Measurements from ENCODE around the gene FYN.
"Not testable (repeated sequence)": the region's sequence is repeated elsewhere in the genome, so short reads cannot be mapped to it uniquely, and the experiment has no call there.

FYN gene

DNA sequence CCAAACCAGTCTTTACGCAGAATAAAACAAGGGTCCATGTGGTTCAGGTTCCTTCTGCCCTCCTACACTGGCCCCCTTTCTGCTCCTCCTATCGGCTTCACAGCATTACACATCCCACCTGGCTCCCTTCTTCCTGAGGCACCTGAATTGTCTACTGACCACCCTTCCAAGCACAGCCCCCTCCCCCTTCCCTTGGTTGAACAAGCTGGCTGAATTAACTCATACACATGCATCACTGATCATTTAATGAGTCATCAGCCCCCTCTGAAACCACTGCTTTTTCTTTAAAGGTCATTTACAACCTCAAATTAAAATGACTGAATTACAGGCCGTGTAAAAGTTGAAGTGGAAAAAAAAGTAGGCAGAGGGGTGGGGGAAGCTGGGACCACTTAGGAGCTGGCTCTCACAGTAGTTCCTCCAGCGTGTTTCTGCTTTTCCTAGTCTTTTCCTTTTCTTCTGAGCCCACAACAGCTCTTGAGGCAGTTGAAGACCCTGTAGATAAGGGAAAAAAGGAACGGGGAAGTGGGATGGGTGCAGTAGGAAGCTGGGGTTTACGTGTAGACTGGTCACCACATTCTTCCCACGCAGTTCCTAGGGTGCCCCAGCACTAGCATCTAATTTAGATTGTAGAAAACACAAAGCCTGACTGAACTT lies 67.6 kb downstream of the FYN start:
- DNase-seq: no peak

- DNase-seq: no peak
Observed at GRCh38 chr6:111804627-111805235, 68.5 kb downstream of the FYN start.

DNA sequence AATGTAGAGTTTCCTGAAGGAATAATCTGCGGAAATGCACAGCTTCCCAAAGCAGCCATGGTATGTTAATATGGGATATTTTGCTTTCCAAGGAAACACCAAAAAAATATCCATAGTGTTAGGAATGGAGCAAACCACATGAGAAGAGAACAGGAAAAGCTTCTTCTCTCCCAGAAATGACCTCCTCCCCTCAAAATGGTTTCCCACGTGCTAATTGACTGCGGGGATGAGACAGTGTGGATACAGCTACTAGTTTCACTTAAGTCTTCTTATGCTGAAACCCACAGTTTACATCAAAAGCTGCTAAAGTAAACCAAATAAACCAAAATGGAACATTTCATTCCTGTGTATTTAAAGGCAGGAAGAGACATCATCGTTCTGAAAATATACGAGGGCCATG lies 69.4 kb downstream of the FYN start:
- DNase-seq: no peak

DNA sequence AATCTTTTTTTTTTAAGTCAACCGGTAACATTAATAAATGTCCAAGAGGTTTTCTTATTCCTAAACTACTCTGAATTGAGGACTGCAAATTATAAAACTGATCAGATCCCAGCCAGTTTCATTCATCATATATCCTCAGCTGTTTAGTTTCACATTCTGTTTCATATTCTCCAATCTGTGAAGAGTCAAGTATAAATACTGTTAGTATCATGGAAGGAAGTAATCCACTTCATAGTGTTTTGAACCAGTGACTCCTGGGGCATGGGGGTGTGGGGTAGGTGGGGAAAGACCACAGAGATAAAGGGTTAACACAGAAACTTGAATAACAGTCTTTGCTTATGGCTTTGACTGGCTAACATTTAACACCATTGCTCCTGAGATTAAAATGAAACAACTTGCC lies 69.9 kb downstream of the FYN start:
- DNase-seq: no peak

GRCh38 chr6:111802720-111803330 lies 70.4 kb downstream of the FYN start:
- no peak for DNase-seq

DNA sequence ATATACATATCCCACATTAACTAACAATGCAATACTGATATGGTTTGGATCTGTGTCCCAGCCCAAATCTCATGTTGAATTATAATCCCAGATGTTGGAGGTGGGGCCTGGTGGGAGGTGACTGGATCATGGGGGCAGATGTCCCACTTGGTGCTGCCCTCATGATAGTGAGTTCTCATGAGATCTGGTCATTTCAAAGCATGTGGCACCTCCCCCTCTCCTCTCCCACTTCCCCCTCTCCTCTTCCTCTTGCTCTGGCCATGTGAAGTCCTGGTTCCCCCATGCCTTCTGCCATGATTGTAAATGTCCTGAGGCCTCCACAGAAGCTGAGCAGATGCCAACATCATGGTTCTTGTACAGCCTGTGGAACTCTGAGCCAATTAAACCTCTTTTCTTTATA lies 71.2 kb downstream of the FYN start:
- DNase-seq: no peak

- DNase-seq: no peak
Observed at GRCh38 chr6:111800821-111801220, 72.4 kb downstream of the FYN start.

- DNase-seq: no peak
Observed at GRCh38 chr6:111800259-111800765, 72.9 kb downstream of the FYN start.

DNA sequence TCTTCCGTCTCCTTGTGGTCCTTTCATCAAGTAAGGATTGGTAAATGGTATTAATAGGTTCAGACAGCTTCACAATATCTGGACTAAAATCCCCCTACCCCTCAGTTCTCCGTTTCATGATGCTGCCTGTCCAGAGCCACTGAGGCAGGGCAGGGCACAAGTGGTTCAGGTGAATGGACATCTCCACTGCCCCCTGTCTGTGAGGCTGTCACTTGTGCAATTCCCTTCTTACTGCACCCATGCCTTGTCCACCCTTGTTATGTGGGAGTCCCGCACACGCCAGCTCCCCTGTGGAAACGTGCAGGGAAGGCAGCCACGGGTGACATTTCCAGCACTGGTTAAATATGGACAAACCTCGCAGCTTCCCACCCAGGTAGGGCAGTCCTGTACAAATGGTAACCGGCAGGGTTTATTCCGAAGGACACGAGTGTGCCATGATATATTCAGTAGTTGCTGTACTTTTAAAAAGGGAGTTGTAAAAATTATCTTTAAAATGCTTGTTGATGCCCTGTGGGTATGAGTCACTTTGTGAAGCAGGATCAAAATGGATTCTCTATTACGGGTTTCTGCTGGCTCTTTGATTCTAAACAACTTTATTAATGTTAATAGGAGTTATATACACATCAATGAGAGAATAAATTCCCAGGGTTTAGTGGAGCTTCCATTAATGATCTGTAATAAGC lies 73.5 kb downstream of the FYN start:
- no peak for DNase-seq

GRCh38 chr6:111798281-111798725 lies 74.9 kb downstream of the FYN start:
- DNase-seq: no peak

GRCh38 chr6:111796310-111796918 lies 76.8 kb downstream of the FYN start:
- no peak for DNase-seq

DNA sequence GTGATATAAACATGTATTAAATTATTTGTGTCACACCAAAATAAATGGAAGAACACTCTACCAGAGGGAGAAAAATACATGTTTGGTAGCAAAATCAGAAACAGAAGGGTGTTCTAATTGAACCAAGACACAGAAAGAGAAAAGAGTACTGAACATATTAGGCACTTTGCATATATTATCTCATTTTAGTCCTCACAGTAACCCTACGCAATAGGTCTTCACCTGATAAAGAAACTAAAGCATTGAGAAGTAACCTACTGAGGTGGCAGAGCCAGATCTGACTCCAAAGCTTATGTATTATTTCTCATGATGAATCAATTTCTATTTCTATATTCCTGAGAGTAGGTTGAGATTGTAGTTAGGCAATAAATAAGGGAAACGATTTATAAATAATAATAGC lies 77.7 kb downstream of the FYN start:
- DNase-seq: no peak

DNA sequence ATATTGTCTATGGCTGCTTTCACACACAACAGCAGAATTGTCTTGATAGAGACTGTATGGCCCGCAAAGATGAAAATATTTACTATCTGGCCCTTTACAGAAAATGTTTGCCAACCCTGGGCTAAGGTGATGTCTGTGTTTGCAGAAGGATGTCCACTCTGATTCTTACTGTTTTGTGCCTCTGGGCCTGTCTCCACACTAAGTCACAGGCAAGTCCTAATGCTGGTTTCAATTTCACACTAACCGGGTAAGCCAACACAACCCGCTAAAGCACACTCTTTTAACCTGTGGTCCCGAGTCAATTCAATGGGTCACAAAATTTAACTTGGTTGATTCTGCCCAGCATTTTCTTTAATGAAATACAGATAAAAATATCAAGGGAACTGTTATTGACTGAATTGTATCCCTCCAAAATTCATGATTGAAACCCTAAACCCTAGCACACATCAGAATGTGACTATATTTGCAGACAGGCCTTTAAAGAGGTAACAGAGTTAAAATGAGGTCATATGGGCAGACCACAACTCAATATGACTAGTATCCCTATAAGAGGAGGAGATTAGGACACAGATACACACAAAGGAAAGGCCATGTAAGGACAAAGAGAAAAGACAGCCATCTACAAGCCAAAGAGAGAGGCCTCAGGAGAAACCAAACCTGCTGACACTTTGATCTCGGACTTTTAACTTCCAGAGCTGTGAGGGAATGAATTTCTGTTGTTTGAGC lies 78.4 kb downstream of the FYN start:
- DNase-seq: no peak

GRCh38 chr6:111794300-111794699 lies 79.0 kb downstream of the FYN start:
- no peak for DNase-seq

DNA sequence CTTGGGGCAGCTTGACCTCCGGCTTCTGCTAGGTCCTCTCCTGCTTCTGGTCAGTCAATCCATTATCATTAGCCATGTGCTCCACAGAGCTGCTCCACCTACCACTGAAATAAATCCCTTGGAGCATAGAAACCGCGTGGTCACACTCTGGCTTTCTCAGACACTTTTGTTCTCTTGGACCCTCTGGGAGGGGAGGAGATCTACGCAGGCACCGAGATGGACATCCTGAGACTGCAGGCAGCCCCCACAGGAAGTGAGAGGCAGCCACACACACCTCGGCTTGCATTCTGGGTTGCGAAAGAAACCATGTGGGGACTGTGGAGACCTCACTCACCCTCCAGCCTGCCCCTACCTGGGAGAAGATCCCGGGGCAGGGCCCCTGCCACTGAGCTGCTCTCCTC lies 79.5 kb downstream of the FYN start:
- DNase-seq: no peak

DNA sequence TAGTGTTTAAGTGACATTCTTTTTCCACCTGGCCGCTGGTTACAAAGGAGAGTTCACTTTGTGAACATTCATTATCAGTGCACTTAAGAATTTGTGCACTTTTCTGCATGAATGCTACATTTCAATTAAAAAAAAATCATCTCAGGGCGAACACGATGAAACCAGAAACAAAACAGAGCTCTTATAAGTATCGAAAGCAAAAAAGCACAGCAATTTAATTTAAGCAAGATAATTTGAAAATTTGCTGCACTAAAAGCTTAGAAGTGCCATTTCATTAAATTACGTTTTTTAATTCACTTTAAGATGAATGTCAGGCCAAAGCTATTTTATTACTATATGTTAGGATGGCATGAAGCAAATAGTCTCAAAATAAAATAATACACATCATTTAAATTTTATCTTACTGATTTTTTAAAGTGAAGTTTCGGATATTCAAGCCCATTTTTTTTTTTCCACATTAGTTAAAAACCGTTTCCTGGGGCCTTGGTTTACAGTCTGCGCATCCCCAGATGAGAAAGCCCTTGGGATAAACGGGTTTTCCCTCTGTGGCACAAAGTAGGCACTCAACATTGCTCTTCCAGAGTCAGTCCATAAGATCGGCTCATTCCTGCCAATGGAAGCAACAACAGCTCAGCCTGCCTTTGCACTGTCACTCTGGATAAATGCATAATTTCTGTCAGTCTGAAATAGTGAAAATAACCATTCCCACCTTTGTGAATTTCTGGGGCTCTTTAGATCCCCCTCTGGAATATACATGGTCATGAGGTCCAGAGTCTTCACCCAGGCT lies 80.1 kb downstream of the FYN start:
- no peak for DNase-seq

GRCh38 chr6:111792241-111792640 lies 81.0 kb downstream of the FYN start:
- no peak for DNase-seq

- DNase-seq: no peak
Observed at GRCh38 chr6:111791415-111791814, 81.8 kb downstream of the FYN start.

DNA sequence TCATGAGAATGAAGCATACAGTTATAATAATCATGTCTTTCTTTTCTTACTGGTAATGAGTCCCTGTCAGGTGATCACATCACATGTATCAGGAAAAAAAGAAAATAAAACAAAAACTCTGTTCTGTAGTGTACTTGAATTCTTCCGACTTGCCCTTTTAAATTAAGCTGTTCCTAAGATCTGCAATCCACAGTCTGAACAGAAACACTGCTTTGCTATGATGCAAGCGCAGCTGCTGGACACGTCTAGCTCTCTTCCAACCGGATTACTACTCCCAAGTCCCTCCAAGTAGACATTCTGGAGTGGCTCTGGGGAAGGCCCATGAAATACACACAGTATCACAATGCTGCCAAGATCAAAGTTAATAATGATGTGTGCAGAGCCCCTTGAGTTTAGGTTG lies 83.7 kb downstream of the FYN start:
- DNase-seq: no peak

- DNase-seq: no peak
Observed at GRCh38 chr6:111788379-111789276, 84.6 kb downstream of the FYN start.

DNA sequence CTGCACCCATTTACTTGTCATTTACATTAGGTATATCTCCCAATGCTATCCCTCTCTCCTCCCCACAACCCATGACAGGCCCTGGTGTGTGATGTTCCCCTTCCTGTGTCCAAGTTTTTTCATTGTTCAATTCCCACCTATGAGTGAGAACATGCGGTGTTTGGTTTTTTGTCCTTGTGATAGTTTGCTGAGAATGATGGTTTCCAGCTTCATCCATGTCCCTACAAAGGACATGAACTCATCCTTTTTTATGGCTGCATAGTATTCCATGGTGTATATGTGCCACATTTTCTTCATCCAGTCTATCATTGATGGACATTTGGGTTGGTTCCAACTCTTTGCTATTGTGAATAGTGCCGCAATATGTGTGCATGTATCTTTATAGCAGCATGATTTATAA lies 87.1 kb downstream of the FYN start:
- DNase-seq: not testable (repeated sequence)
